IMR-90 (cell line): ENCODE measurements around the gene PROKR2. TPM values are rescaled to one million over a fixed set of nuclear protein-coding genes. Genes with fewer than 3 reads are reported as not detected.

Experiments
- ATAC-seq: fragments of 200-7000 bp; cut with Tn5 transposase; 2 replicates; pipeline ENCODE4 v1.9.1; 2020; ENCODE audit warnings: low read depth, mild to moderate bottlenecking, moderate library complexity
- BruUV-seq: library from RNA; stranded (reverse); fragments of 400-500 nt; replicated peaks from 2 replicates; lab custom pipeline; 2021; lab: Mats Ljungman, UMichigan
- CTCF ChIA-PET: fragments of 300-600 bp; formaldehyde crosslinking; extraction: SDS; loops from one replicate; lab custom pipeline; 2021; ENCODE audit warnings: antibody characterized with exemption; lab: Yijun Ruan, JAX
- POLR2A ChIA-PET: fragments of 300-600 bp; sonication (Branson Sonifier 250); formaldehyde crosslinking; loops from one replicate; lab custom pipeline; 2022; ENCODE audit warnings: antibody characterized with exemption; ENCODE audit not compliant: unreplicated experiment; lab: Charles Lee
- DNase-seq: peaks from one replicate; pipeline ENCODE4 v3.0.0; 2013
- H2AFZ ChIP-seq: replicated peaks from 2 replicates; pipeline ENCODE3; 2013; ENCODE audit warnings: low read length, mild to moderate bottlenecking; ENCODE audit not compliant: poor library complexity
- H2AK5ac ChIP-seq: 2 replicates; pipeline ENCODE4 v1.6.1; 2013; ENCODE audit warnings: low read depth, low read length, inconsistent platforms
- H2AK9ac ChIP-seq: replicated peaks from 2 replicates; pipeline ENCODE3; 2013; ENCODE audit warnings: mild to moderate bottlenecking, low read depth, low read length, moderate library complexity; ENCODE audit not compliant: poor library complexity
- H2BK120ac ChIP-seq: 2 replicates; pipeline ENCODE4 v1.6.1; 2013; ENCODE audit warnings: low read depth, low read length, inconsistent platforms
- H2BK15ac ChIP-seq: 3 replicates; pipeline ENCODE4 v1.6.1; 2013; ENCODE audit warnings: low read depth, low read length, inconsistent platforms
- H2BK20ac ChIP-seq: 2 replicates; pipeline ENCODE4 v1.6.1; 2013; ENCODE audit warnings: low read depth, mild to moderate bottlenecking, inconsistent platforms, low read length, moderate library complexity
- H2BK5ac ChIP-seq: 2 replicates; pipeline ENCODE4 v1.6.1; 2013; ENCODE audit warnings: mild to moderate bottlenecking, low read depth, low read length, inconsistent platforms; ENCODE audit not compliant: poor library complexity, severe bottlenecking
- H3K14ac ChIP-seq: replicated peaks from 2 replicates; pipeline ENCODE4 v1.6.1; 2013; ENCODE audit warnings: low read depth, low read length, inconsistent platforms
- H3K18ac ChIP-seq: 2 replicates; pipeline ENCODE4 v1.6.1; 2013; ENCODE audit warnings: low read depth, low read length, control low read depth
- H3K23ac ChIP-seq: 2 replicates; pipeline ENCODE4 v1.6.1; 2013; ENCODE audit warnings: low read depth, low read length, inconsistent platforms
- H3K27ac ChIP-seq: 2 replicates; pipeline ENCODE4 v1.5.1; 2013; ENCODE audit warnings: mild to moderate bottlenecking, control low read depth, low read length; ENCODE audit not compliant: insufficient read depth
- H3K27me3 ChIP-seq: 2 replicates; pipeline ENCODE4 v1.6.1; 2013; ENCODE audit warnings: low read length; ENCODE audit not compliant: control insufficient read depth, insufficient read depth
- H3K36me3 ChIP-seq: 2 replicates; pipeline ENCODE4 v1.6.1; 2013; ENCODE audit warnings: low read length, mixed read lengths; ENCODE audit not compliant: control insufficient read depth, insufficient read depth
- H3K4ac ChIP-seq: 2 replicates; pipeline ENCODE4 v1.6.1; 2013; ENCODE audit warnings: low read depth, low read length, inconsistent platforms
- H3K4me1 ChIP-seq: 2 replicates; pipeline ENCODE4 v1.6.1; 2013; ENCODE audit warnings: low read length, mixed read lengths; ENCODE audit not compliant: control insufficient read depth, insufficient read depth
- H3K4me2 ChIP-seq: 2 replicates; pipeline ENCODE4 v1.6.1; 2013; ENCODE audit warnings: low read depth, mild to moderate bottlenecking, control low read depth, low read length, moderate library complexity
- H3K4me3 ChIP-seq: 2 replicates; pipeline ENCODE4 v1.5.1; 2013; ENCODE audit warnings: low read depth, mild to moderate bottlenecking, control low read depth, low read length, moderate library complexity; ENCODE audit not compliant: insufficient read depth
- H3K56ac ChIP-seq: 2 replicates; pipeline ENCODE4 v1.6.1; 2013; ENCODE audit warnings: low read length, inconsistent platforms; ENCODE audit not compliant: insufficient read depth; ENCODE audit errors: extremely low read depth
- H3K79me1 ChIP-seq, 2 experiments: 2 replicates each; pipeline ENCODE4 v1.6.1; 2013; ENCODE audit warnings: low read length in 2 of 2, inconsistent platforms in 1 of 2, low read depth in 1 of 2
- H3K9ac ChIP-seq: 2 replicates; pipeline ENCODE4 v1.6.1; 2013; ENCODE audit warnings: low read depth, low read length, control low read depth
- H3K9me1 ChIP-seq: 2 replicates; pipeline ENCODE4 v1.6.1; 2013; ENCODE audit warnings: low read length, inconsistent platforms; ENCODE audit not compliant: insufficient read depth
- H3K9me3 ChIP-seq: 2 replicates; pipeline ENCODE4 v1.6.1; 2013; ENCODE audit warnings: low read length; ENCODE audit not compliant: control insufficient read depth, insufficient read depth
- H4K20me1 ChIP-seq: 2 replicates; pipeline ENCODE4 v1.6.1; 2013; ENCODE audit warnings: low read length, inconsistent platforms; ENCODE audit not compliant: insufficient read depth
- H4K5ac ChIP-seq: 2 replicates; pipeline ENCODE4 v1.6.1; 2013; ENCODE audit warnings: mild to moderate bottlenecking, low read depth, low read length, control low read depth
- H4K8ac ChIP-seq, 2 experiments: 2 replicates each; pipeline ENCODE4 v1.6.1; 2013; ENCODE audit warnings: low read depth in 2 of 2, low read length in 2 of 2, control low read depth in 1 of 2, inconsistent platforms in 1 of 2
- H4K91ac ChIP-seq: 2 replicates; pipeline ENCODE4 v1.6.1; 2013; ENCODE audit warnings: low read depth, low read length, inconsistent platforms; ENCODE audit not compliant: insufficient read depth
- BHLHE40 ChIP-seq: fragments of 150-350 bp; IDR thresholded peaks from 2 replicates; pipeline ENCODE4 v1.6.1; 2016; ENCODE audit warnings: mild to moderate bottlenecking, low read depth, low read length
- CEBPB ChIP-seq: IDR thresholded peaks from 2 replicates; pipeline ENCODE4 v1.6.1; 2012; ENCODE audit warnings: low read depth, low read length, improper control_type of control experiment
- CHD1 ChIP-seq: IDR thresholded peaks from 2 replicates; pipeline ENCODE4 v1.6.1; 2012; ENCODE audit warnings: low read depth, low read length, improper control_type of control experiment
- CTCF ChIP-seq: conservative IDR thresholded peaks from 2 replicates; pipeline ENCODE4 v1.5.1; 2012; ENCODE audit warnings: mild to moderate bottlenecking, low read depth, low read length, improper control_type of control experiment
- ELK1 ChIP-seq: fragments of 150-350 bp; IDR thresholded peaks from 2 replicates; pipeline ENCODE4 v1.6.1; 2016; ENCODE audit warnings: low read depth, mild to moderate bottlenecking, low read length, moderate library complexity, borderline replicate concordance
- FOS ChIP-seq: fragments of 150-350 bp; IDR thresholded peaks from 2 replicates; pipeline ENCODE4 v1.6.1; 2016; ENCODE audit warnings: low read depth, low read length
- MAFK ChIP-seq: IDR thresholded peaks from 2 replicates; pipeline ENCODE4 v1.6.1; 2012; ENCODE audit warnings: low read depth, low read length, improper control_type of control experiment
- MAZ ChIP-seq: IDR thresholded peaks from 2 replicates; pipeline ENCODE4 v1.6.1; 2012; ENCODE audit warnings: low read depth, mild to moderate bottlenecking, low read length, improper control_type of control experiment, moderate library complexity, borderline replicate concordance
- MXI1 ChIP-seq: IDR thresholded peaks from 2 replicates; pipeline ENCODE4 v1.6.1; 2012; ENCODE audit warnings: low read depth, mild to moderate bottlenecking, low read length, moderate library complexity, borderline replicate concordance
- NFE2L2 ChIP-seq: fragments of 150-350 bp; IDR thresholded peaks from 2 replicates; pipeline ENCODE4 v1.6.1; 2016; ENCODE audit warnings: low read depth, mild to moderate bottlenecking, low read length
- POLR2A ChIP-seq: IDR thresholded peaks from 2 replicates; pipeline ENCODE4 v1.6.1; 2012; ENCODE audit warnings: mild to moderate bottlenecking, low read depth, low read length
- RAD21 ChIP-seq: IDR thresholded peaks from 2 replicates; pipeline ENCODE4 v1.6.1; 2012; ENCODE audit warnings: low read length, improper control_type of control experiment
- RCOR1 ChIP-seq: IDR thresholded peaks from 2 replicates; pipeline ENCODE4 v1.6.1; 2012; ENCODE audit warnings: mild to moderate bottlenecking, low read length, improper control_type of control experiment; ENCODE audit not compliant: insufficient replicate concordance
- RFX5 ChIP-seq: IDR thresholded peaks from 2 replicates; pipeline ENCODE4 v1.8.0; 2012; ENCODE audit warnings: low read depth, mild to moderate bottlenecking, low read length, moderate library complexity
- SMC3 ChIP-seq: fragments of 150-350 bp; IDR thresholded peaks from 2 replicates; pipeline ENCODE4 v1.6.1; 2016; ENCODE audit warnings: low read depth, mild to moderate bottlenecking, antibody characterized with exemption, low read length, moderate library complexity
- USF2 ChIP-seq: fragments of 150-350 bp; IDR thresholded peaks from 2 replicates; pipeline ENCODE4 v1.6.1; 2017; ENCODE audit warnings: mild to moderate bottlenecking, antibody characterized with exemption, low read length, low read depth
- WGBS, 2 experiments: methylation state at CpG; one replicate each; pipeline versions ENCODE4 v1.1.5 to v1.1.7; 2013; ENCODE audit warnings: missing lambda C conversion rate in 2 of 2; ENCODE audit not compliant: insufficient read length in 1 of 2; ENCODE audit errors: extremely low coverage in 2 of 2; 5-methylcytosine and 5-hydroxymethylcytosine counted together
- dilution Hi-C: fragments of 300-500 bp; cut with HindIII; formaldehyde crosslinking; loops from one replicate; pipeline ENCODE4 v1.14.3; 2018; ENCODE audit warnings: low sequenced_read_pairs; ENCODE audit not compliant: unreplicated experiment
- in situ Hi-C: fragments of 300-500 bp; cut with MboI; formaldehyde crosslinking; loops from 3 replicates; pipeline ENCODE4 v1.14.3; 2019; ENCODE audit warnings: low sequenced_read_pairs, inconsistent platforms, mixed read lengths
- intact Hi-C: fragments of 100-400 bp; cut with micrococcal nuclease; formaldehyde crosslinking; loops from 2 replicates; pipeline ENCODE4 v1.10.0; 2022
- polyA plus RNA-seq, 3 experiments: library from polyadenylated mRNA; depleted of rRNA; stranded (reverse); fragments of >200 nt; gene quantifications; 2 replicates each; pipeline ENCODE4 v1.2.3, GENCODE V29; 2012; ENCODE audit warnings: low replicate concordance in 1 of 3
- total RNA-seq: library from RNA; depleted of rRNA; stranded (reverse); fragments of >200 nt; gene quantifications from 2 replicates; pipeline ENCODE4 v1.2.3, GENCODE V29; 2012

PROKR2 gene
- total and polyA plus RNA-seq, 2 of the 4 experiments (the other 2 are of a cell fraction), result not detected

GRCh38 chr20:5328268-5328667 lies 11.5 kb upstream of the PROKR2 start:
- in situ Hi-C loops, result no loop called here

More at GRCh38 chr20:5328268-5328667, 11.5 kb upstream of the PROKR2 start:
- ChIA-PET POLR2A (no interaction called here), CTCF (no interaction called here)
- Histone ChIP-seq H4K8ac (no peak overlapping the region), H3K4me3 (no peak overlapping the region), H2BK5ac (no peak overlapping the region), H3K56ac (no peak overlapping the region), H3K27ac (no peak overlapping the region), H3K4ac (no peak overlapping the region), H4K5ac (no peak overlapping the region), H2BK120ac (no peak overlapping the region), H3K9me3 (no peaks in the 10 kb centered on the region), H4K20me1 (no peaks in the 10 kb centered on the region), H3K27me3 (peaks cover 4% of the 10 kb centered on the region), H2BK15ac (no peak overlapping the region), H3K79me1 (no peaks in the 10 kb centered on the region), H3K9ac (no peak overlapping the region), H3K4me2 (no peak overlapping the region), H3K18ac (no peak overlapping the region), H2AFZ (no peak overlapping the region), H2BK20ac (no peak overlapping the region), H3K4me1 (no peaks in the 10 kb centered on the region), H3K36me3 (no peaks in the 10 kb centered on the region), H2AK5ac (no peak overlapping the region), H3K14ac (no peak overlapping the region), H3K23ac (no peak overlapping the region), H4K91ac (no peak overlapping the region), H2AK9ac (no peak overlapping the region), H3K9me1 (no peaks in the 10 kb centered on the region)
- DNase-seq, result no peak
- no TSS peak for BruUV-seq
- intact Hi-C loops (no loop called here), dilution Hi-C loops (no loop called here)
- TF ChIP-seq CEBPB, result no peak
- no peak for TF ChIP-seq FOS
- TF ChIP-seq ELK1, result no peak
- TF ChIP-seq MAZ, result no peak
- no peak for TF ChIP-seq CHD1
- TF ChIP-seq RAD21, result no peak
- TF ChIP-seq POLR2A, result no peak
- TF ChIP-seq SMC3, result no peak
- no peak for TF ChIP-seq CTCF
- TF ChIP-seq RFX5, result no peak
- TF ChIP-seq MAFK, result no peak
- TF ChIP-seq BHLHE40, result no peak
- TF ChIP-seq MXI1, result no peak
- no peak for TF ChIP-seq RCOR1
- TF ChIP-seq NFE2L2, result no peak
- TF ChIP-seq USF2, result no peak
- no peak for ATAC-seq
- WGBS, 2 experiments, result 78% methylated on average over 3 of the region's 3 CpGs; no CpG with 5 or more reads in 1 of the 2 experiments
